KOPT-K1 (cell line): ENCODE results near the gene NHERF2.
"Not testable (repeated sequence)": the region's sequence is repeated elsewhere in the genome, so short reads cannot be mapped to it uniquely, and the experiment has no call there.

ENCODE experiments used
- H3K27ac ChIP-seq: fragments of 200-600 bp; sonication (generic); 2 replicates; pipeline ENCODE4 v1.5.1; 2016; ENCODE audit warnings: antibody characterized with exemption, mild to moderate bottlenecking, low read depth, low read length; ENCODE audit not compliant: poor library complexity, severe bottlenecking
- H3K36me3 ChIP-seq: fragments of 200-600 bp; sonication (generic); 2 replicates; pipeline ENCODE4 v1.5.1; 2017; ENCODE audit warnings: antibody characterized with exemption, mild to moderate bottlenecking, low read length, moderate library complexity; ENCODE audit not compliant: insufficient read depth
- H3K9me3 ChIP-seq: fragments of 200-600 bp; sonication (generic); 2 replicates; pipeline ENCODE4 v1.5.1; 2017; ENCODE audit warnings: antibody characterized with exemption, low read length, mild to moderate bottlenecking; ENCODE audit not compliant: insufficient read depth, poor library complexity, severe bottlenecking

The NHERF2 gene

DNA sequence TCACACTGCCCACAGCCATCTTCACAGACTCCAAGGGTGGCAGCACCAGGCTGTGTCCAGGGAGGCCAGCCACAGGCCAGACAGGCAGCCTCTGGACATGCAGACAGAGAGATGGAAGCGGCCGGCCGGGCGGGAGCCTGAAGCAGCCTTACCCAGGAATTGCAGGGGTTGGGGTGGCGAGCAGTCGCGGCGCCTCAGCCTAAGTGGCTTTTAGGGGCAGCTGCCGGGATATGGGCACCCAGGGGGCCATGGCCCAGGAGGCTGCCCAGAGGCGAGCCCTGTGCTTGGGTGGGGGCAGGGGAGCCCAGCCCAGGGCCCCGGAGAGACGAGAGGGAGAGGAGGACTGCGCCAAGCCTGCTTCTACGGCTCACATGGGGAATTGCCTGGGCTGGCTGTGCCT, 1.5 kb upstream of the NHERF2 start:
- H3K27ac ChIP-seq, result no peak overlapping the region

DNA sequence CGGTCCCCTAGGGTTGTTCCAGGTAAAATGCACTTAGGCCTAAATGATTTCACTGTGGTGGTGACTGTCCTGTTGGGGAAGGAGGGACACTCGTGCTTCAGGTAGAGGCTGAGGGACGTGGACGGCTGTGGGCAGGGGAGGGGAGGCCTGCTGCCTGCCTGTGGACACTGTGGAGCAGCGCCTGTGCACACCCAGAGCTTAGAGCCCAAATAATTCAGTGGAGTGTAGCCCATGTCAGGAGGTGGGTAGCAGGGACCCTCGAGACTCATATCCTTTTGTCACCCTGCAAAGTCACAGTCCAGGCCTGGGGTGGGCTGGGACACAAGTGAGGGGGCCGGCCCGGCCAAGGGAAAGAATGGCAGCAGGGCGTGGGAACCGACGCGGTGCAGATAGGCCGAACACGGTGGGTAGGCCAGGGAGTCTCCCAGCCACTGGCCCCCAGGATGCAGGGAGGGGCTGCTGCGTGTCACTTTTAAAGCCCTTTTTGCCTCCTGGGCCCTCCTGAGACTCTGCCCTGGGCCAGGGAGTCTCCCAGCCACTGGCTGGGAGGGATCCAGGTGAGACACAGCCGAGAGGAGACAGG, 733 bp upstream of the NHERF2 start:
- Histone ChIP-seq H3K27ac (no peak overlapping the region), H3K36me3 (no peaks in the 10 kb centered on the region), H3K9me3 (no peaks in the 10 kb centered on the region)

More for the DNA sequence above, 1.5 kb upstream of the NHERF2 start:
- Histone ChIP-seq H3K9me3 (no peaks in the 10 kb centered on the region), H3K36me3 (no peaks in the 10 kb centered on the region)

DNA sequence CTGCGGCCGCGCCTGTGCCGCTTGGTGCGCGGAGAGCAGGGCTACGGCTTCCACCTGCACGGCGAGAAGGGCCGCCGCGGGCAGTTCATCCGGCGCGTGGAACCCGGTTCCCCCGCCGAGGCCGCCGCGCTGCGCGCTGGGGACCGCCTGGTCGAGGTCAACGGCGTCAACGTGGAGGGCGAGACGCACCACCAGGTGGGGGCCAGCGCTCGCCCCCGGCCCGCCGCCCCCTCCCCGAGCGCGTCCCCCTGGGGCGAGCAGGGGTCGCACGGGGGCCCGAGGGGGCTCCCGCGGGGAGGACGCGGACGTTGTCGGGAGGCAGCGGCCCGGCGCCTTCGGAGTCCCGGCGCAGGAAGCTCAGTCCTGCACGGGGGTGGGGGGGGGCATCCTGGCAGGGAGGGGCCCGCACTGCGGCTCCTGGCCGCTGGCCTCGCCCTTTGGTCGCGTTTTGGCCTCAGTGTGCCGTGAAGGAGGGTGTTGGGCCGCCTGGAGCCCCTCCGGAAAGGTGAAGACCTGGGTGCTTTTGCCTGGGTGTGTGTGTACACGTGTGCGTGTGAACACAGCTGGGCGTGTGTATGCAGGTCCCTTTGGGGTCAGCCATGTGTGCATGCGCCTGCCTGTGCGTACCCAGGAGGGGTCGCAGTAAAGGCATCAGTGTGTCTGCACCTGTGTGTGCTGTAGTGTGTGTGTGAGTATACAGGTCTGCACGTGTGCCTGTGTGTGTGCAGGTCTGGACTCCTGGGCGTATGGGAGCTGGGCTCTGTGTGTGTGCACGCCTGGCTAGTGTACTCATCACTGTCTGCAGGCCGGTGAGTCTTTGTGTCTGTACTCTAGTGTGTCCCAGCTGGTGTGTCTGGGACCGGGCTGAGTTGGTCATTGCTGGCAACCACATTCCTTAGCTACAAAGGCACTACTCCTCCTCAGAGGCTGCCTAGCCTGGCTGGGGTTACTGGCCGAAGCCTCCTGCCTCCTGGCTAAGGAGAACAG, 615 bp downstream of the NHERF2 start:
- no peak overlapping the region for H3K27ac ChIP-seq

DNA sequence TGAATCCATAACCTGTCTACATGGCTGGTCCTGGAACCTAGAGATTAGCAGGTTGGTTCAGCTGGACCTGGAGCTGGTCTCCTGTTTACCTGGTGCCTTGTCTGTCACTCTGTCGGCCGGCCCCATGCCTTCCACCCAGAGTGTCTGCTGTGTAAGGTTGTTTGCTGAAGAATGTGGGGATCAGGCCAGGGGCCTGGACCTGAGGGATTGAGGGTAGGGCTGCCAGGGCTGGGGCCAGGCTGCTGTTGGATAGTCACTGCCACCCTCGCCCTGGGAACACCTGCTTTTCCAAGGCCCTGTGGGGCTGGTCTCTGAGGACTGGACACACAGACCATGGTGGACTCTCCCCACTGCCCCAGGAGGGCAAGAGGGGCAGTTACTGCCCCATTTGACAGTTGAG, 1.4 kb downstream of the NHERF2 start:
- H3K36me3 ChIP-seq, result no peaks in the 10 kb centered on the region
- H3K9me3 ChIP-seq, result no peaks in the 10 kb centered on the region
- H3K27ac ChIP-seq, result no peak overlapping the region

More for the DNA sequence above, 615 bp downstream of the NHERF2 start:
- Histone ChIP-seq H3K9me3 (no peaks in the 10 kb centered on the region), H3K36me3 (no peaks in the 10 kb centered on the region)

DNA sequence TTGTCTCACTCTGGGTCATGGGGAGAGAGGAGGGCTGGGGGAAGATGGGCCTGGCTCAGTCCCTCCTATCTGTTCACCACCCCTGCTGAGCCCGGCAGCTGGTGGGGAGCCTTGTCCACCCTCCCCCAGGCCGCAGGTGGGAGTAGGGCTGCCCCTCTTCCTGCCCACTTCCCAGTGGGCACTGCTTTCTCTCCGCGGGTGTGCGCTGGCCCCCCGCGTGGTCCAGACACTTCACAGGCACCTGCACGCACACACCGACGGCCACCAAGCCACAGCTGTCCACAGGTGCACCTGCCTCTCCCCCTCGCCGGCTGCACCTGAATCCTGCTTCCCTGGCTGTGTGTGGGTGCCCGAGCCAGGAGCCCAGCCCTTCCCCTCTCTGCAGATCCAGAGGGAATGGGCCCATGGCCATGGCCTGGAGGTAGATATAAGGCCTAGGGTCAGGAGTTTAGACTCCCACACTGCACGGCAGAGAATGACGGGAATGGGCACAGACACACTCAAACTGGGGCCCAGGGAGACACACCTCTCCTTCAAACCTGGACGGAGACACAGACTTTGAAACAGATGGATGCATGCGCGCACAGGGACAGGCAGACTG, 2.0 kb downstream of the NHERF2 start:
- no peaks in the 10 kb centered on the region for H3K36me3 ChIP-seq
- no peaks in the 10 kb centered on the region for H3K9me3 ChIP-seq
- H3K27ac ChIP-seq, result no peak overlapping the region

DNA sequence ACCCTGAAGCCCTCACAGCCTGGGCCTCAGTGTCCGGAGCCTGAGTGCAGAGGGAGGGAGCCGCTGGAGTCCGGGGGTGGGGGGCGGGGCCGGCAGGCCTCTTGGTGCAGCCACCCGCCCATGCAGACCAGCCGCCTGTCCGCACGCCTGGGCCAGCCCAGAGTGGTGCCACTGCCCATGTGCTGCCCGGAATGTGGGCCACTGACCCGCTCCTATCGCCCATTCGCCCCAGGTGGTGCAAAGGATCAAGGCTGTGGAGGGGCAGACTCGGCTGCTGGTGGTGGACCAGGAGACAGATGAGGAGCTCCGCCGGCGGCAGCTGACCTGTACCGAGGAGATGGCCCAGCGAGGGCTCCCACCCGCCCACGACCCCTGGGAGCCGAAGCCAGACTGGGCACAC, 2.6 kb downstream of the NHERF2 start:
- no peaks in the 10 kb centered on the region for H3K9me3 ChIP-seq
- no peaks in the 10 kb centered on the region for H3K36me3 ChIP-seq
- no peak overlapping the region for H3K27ac ChIP-seq

DNA sequence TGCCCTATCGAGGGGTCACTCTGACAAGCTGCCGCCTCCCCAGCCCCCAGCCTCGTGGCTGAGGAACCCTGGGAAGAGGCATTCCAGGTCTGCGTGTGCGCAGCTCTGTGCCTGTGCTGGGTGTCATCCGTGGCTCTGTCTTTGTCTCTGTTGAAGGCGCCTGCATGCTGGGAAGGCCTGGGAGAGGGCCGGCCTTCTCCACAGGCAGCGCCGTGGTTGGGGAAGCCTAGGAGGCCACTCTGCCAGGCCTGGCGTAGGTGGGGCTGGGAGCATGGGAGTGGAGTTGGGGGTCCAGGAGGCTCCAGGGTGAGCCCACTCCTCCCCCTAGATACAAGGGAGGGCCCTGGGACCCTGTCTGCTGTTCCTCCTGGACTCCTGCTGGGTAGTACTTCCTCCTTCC, 3.3 kb downstream of the NHERF2 start:
- no peak overlapping the region for H3K27ac ChIP-seq
- no peaks in the 10 kb centered on the region for H3K36me3 ChIP-seq
- no peaks in the 10 kb centered on the region for H3K9me3 ChIP-seq

DNA sequence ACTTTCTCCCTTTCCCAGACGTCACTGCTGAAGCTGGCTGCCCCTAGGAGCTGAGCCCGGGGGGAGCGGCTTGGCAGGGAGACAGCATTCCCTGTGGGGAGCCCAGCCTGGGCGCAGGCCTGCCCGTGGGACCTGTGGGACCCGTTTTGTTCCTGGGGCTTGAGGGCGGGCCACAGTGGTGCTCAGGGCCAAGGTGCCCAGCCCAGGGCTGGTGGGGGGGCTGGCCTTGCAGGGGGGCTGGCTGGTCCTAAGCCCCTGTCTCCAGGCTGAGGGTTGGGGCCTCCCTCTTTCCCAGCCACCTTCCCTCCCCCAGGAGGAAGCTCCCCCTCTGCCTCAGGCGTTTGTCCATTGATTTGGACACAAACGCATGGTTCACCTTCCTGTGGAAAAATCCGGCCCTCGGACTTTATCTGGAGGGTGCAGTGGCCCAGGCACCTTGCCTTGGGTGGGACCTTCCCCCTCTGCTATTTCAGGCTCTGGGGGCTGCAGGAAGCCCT, 4.4 kb downstream of the NHERF2 start:
- H3K27ac ChIP-seq, result no peak overlapping the region
- no peaks in the 10 kb centered on the region for H3K9me3 ChIP-seq
- no peaks in the 10 kb centered on the region for H3K36me3 ChIP-seq

DNA sequence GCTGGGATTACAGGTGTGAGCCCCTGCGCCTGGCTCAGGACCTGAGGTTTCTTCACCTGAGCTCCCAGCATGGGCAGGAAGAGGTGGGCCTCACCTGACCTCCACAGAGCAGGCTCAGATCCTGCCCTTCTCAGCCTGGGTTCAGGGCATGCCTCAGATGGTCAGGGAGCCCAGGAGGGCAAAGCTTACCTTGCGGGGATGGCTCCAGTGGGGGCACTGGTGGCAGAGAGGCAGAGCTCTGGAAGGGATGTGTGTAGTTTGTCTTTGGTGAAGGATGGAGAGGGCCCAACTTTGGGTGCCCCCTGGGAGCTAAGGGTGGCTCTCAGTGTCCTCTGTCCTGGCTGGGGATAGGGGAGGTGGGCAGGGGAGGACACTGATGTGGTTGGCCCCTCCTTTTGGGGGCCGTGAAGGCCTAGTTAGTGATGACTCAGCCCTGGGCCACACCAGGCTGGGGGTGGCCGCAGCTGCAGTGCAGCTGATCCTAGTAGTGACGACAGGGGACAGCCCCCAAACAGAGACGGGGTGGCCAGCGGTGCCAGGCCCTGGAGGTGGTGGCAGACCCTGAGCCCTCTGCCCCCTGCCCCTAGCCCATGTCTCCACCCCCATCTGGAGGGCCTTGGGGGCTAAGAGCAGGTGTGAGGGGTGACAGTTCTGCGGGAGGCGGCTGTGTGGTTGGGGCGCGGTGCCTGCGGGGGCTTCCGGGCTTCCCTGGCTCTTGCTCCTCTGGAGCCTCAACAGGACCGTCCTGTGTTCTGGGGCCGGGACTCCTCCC, 5.8 kb downstream of the NHERF2 start:
- no peak overlapping the region for H3K27ac ChIP-seq
- no peaks in the 10 kb centered on the region for H3K36me3 ChIP-seq
- H3K9me3 ChIP-seq, result no peaks in the 10 kb centered on the region

DNA sequence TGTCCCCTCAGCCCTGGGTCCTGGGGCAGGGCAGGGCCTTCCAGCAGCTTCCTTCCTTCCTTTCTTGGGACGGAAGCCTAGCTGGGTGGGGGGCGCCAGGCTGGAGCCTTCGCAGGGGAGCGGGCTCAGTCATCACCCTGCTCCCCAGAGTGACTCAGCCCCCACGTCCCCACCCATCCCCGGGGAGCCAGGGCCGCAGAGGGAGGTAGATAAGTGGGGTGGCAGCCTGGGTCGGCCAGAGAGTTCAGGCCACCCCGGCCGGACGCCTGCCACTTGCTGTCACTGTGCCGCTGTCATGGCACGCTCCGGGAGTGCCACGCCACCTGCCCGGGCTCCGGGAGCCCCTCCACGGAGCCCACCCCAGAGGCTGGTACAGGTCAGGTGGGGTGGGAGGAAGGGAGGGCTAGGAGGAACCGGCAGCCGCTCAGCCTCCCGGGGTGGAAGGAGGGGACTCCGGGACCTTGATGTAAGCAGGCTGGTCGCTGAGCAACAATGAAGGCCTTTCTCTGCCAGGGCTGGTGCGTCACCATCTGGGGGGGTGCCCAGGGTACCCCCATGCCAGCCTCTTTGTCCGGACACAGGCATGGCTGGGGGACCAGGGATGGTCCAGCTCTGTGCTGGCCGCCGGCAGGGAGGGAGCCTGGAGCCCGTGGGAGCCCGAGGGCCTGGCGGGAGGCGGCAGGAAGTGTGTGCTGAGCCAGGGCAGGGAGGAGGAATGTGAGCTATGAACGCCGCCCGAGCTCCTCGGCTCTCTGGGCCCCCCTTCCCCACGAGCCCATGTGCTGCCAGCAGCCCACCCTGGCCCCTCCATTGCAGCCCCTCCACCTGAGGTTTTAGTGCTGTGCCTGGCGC, 6.6 kb downstream of the NHERF2 start:
- Histone ChIP-seq H3K9me3 (no peaks in the 10 kb centered on the region), H3K36me3 (no peaks in the 10 kb centered on the region), H3K27ac (no peak overlapping the region)

DNA sequence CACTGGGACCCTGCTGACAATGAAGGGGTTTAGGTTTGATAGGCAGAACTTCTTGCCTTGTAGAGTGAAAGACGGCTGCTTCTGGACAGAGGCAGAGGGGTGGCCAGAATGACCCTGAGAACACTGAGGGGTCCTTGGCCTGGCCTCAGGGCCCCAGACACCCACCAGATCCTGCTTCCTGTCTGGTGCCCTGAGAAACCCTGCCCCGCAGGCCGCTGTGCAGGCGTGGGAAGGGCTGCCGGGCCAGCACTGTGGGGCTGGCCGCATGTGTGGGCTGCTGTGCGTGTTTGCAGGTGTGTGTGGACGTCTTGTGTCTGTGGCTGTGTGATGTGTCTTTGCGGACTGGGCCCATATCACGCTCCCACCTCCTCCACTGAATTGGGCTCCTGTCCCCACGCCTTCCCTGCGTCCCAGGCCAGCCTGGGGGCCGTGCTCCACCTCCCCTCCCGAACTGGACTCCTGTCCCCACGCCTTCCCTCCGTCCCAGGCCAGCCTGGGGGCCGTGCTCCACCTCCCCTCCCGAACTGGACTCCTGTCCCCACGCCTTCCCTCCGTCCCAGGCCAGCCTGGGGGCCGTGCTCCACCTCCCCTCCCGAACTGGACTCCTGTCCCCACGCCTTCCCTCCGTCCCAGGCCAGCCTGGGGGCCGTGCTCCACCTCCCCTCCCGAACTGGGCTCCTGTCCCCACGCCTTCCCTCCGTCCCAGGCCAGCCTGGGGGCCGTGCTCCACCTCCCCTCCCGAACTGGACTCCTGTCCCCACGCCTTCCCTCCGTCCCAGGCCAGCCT, 7.4 kb downstream of the NHERF2 start:
- not testable (repeated sequence) for H3K36me3 ChIP-seq, H3K9me3 ChIP-seq, H3K27ac ChIP-seq

DNA sequence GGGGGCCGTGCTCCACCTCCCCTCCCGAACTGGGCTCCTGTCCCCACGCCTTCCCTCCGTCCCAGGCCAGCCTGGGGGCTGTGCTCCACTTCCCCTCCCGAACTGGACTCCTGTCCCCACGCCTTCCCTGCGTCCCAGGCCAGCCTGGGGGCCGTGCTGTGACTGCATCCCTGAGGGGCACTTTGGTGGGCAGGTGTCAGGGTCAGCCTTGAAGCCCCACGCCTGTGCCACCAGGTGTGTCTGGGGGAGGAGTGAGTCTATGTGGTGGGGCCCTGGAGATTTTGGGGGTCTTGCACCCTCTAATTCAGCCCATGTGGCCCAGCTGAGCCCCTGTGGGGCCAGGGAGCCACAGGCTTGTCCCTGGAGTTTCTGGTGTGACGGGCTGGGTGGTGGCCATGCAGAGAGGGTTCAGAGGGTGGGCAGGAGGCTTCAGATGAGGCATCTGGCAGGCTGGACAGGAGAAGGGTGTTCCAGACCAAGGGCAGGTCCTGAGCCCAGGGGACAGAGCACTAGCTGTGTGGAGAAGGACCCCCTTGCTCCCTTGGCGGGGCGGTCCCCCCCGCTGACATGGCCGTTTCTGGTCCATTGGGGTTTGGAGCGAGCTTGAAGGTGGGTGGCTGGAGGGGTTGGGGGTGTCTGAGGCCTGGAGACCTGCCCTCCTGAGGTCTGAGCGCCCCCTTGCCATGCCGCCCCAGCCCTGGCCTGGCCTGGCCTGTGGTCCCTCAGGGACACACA, 8.2 kb downstream of the NHERF2 start:
- H3K36me3 ChIP-seq, result no peaks in the 10 kb centered on the region
- no peak overlapping the region for H3K27ac ChIP-seq
- H3K9me3 ChIP-seq, result no peaks in the 10 kb centered on the region
